IMR-90 (cell line): ENCODE data around the gene CLDN10. TPM values are rescaled to one million over a fixed set of nuclear protein-coding genes. Genes with fewer than 3 reads are reported as not detected.

Experiments
- ATAC-seq: fragments of 200-7000 bp; cut with Tn5 transposase; 2 replicates; pipeline ENCODE4 v1.9.1; 2020; ENCODE audit warnings: low read depth, mild to moderate bottlenecking, moderate library complexity
- BruUV-seq: library from RNA; stranded (reverse); fragments of 400-500 nt; replicated peaks from 2 replicates; lab custom pipeline; 2021; lab: Mats Ljungman, UMichigan
- CTCF ChIA-PET: fragments of 300-600 bp; formaldehyde crosslinking; extraction: SDS; loops from one replicate; lab custom pipeline; 2021; ENCODE audit warnings: antibody characterized with exemption; lab: Yijun Ruan, JAX
- POLR2A ChIA-PET: fragments of 300-600 bp; sonication (Branson Sonifier 250); formaldehyde crosslinking; loops from one replicate; lab custom pipeline; 2022; ENCODE audit warnings: antibody characterized with exemption; ENCODE audit not compliant: unreplicated experiment; lab: Charles Lee
- DNase-seq: peaks from one replicate; pipeline ENCODE4 v3.0.0; 2013
- H2AFZ ChIP-seq: replicated peaks from 2 replicates; pipeline ENCODE3; 2013; ENCODE audit warnings: low read length, mild to moderate bottlenecking; ENCODE audit not compliant: poor library complexity
- H2AK5ac ChIP-seq: 2 replicates; pipeline ENCODE4 v1.6.1; 2013; ENCODE audit warnings: low read depth, low read length, inconsistent platforms
- H2AK9ac ChIP-seq: replicated peaks from 2 replicates; pipeline ENCODE3; 2013; ENCODE audit warnings: mild to moderate bottlenecking, low read depth, low read length, moderate library complexity; ENCODE audit not compliant: poor library complexity
- H2BK120ac ChIP-seq: 2 replicates; pipeline ENCODE4 v1.6.1; 2013; ENCODE audit warnings: low read depth, low read length, inconsistent platforms
- H2BK15ac ChIP-seq: 3 replicates; pipeline ENCODE4 v1.6.1; 2013; ENCODE audit warnings: low read depth, low read length, inconsistent platforms
- H2BK20ac ChIP-seq: 2 replicates; pipeline ENCODE4 v1.6.1; 2013; ENCODE audit warnings: low read depth, mild to moderate bottlenecking, inconsistent platforms, low read length, moderate library complexity
- H2BK5ac ChIP-seq: 2 replicates; pipeline ENCODE4 v1.6.1; 2013; ENCODE audit warnings: mild to moderate bottlenecking, low read depth, low read length, inconsistent platforms; ENCODE audit not compliant: poor library complexity, severe bottlenecking
- H3K14ac ChIP-seq: replicated peaks from 2 replicates; pipeline ENCODE4 v1.6.1; 2013; ENCODE audit warnings: low read depth, low read length, inconsistent platforms
- H3K18ac ChIP-seq: 2 replicates; pipeline ENCODE4 v1.6.1; 2013; ENCODE audit warnings: low read depth, low read length, control low read depth
- H3K23ac ChIP-seq: 2 replicates; pipeline ENCODE4 v1.6.1; 2013; ENCODE audit warnings: low read depth, low read length, inconsistent platforms
- H3K27ac ChIP-seq: 2 replicates; pipeline ENCODE4 v1.5.1; 2013; ENCODE audit warnings: mild to moderate bottlenecking, control low read depth, low read length; ENCODE audit not compliant: insufficient read depth
- H3K27me3 ChIP-seq: 2 replicates; pipeline ENCODE4 v1.6.1; 2013; ENCODE audit warnings: low read length; ENCODE audit not compliant: control insufficient read depth, insufficient read depth
- H3K36me3 ChIP-seq: 2 replicates; pipeline ENCODE4 v1.6.1; 2013; ENCODE audit warnings: low read length, mixed read lengths; ENCODE audit not compliant: control insufficient read depth, insufficient read depth
- H3K4ac ChIP-seq: 2 replicates; pipeline ENCODE4 v1.6.1; 2013; ENCODE audit warnings: low read depth, low read length, inconsistent platforms
- H3K4me1 ChIP-seq: 2 replicates; pipeline ENCODE4 v1.6.1; 2013; ENCODE audit warnings: low read length, mixed read lengths; ENCODE audit not compliant: control insufficient read depth, insufficient read depth
- H3K4me2 ChIP-seq: 2 replicates; pipeline ENCODE4 v1.6.1; 2013; ENCODE audit warnings: low read depth, mild to moderate bottlenecking, control low read depth, low read length, moderate library complexity
- H3K4me3 ChIP-seq: 2 replicates; pipeline ENCODE4 v1.5.1; 2013; ENCODE audit warnings: low read depth, mild to moderate bottlenecking, control low read depth, low read length, moderate library complexity; ENCODE audit not compliant: insufficient read depth
- H3K56ac ChIP-seq: 2 replicates; pipeline ENCODE4 v1.6.1; 2013; ENCODE audit warnings: low read length, inconsistent platforms; ENCODE audit not compliant: insufficient read depth; ENCODE audit errors: extremely low read depth
- H3K79me1 ChIP-seq, 2 experiments: 2 replicates each; pipeline ENCODE4 v1.6.1; 2013; ENCODE audit warnings: low read length in 2 of 2, inconsistent platforms in 1 of 2, low read depth in 1 of 2
- H3K9ac ChIP-seq: 2 replicates; pipeline ENCODE4 v1.6.1; 2013; ENCODE audit warnings: low read depth, low read length, control low read depth
- H3K9me1 ChIP-seq: 2 replicates; pipeline ENCODE4 v1.6.1; 2013; ENCODE audit warnings: low read length, inconsistent platforms; ENCODE audit not compliant: insufficient read depth
- H3K9me3 ChIP-seq: 2 replicates; pipeline ENCODE4 v1.6.1; 2013; ENCODE audit warnings: low read length; ENCODE audit not compliant: control insufficient read depth, insufficient read depth
- H4K20me1 ChIP-seq: 2 replicates; pipeline ENCODE4 v1.6.1; 2013; ENCODE audit warnings: low read length, inconsistent platforms; ENCODE audit not compliant: insufficient read depth
- H4K5ac ChIP-seq: 2 replicates; pipeline ENCODE4 v1.6.1; 2013; ENCODE audit warnings: mild to moderate bottlenecking, low read depth, low read length, control low read depth
- H4K8ac ChIP-seq, 2 experiments: 2 replicates each; pipeline ENCODE4 v1.6.1; 2013; ENCODE audit warnings: low read depth in 2 of 2, low read length in 2 of 2, control low read depth in 1 of 2, inconsistent platforms in 1 of 2
- H4K91ac ChIP-seq: 2 replicates; pipeline ENCODE4 v1.6.1; 2013; ENCODE audit warnings: low read depth, low read length, inconsistent platforms; ENCODE audit not compliant: insufficient read depth
- BHLHE40 ChIP-seq: fragments of 150-350 bp; IDR thresholded peaks from 2 replicates; pipeline ENCODE4 v1.6.1; 2016; ENCODE audit warnings: mild to moderate bottlenecking, low read depth, low read length
- CEBPB ChIP-seq: IDR thresholded peaks from 2 replicates; pipeline ENCODE4 v1.6.1; 2012; ENCODE audit warnings: low read depth, low read length, improper control_type of control experiment
- CHD1 ChIP-seq: IDR thresholded peaks from 2 replicates; pipeline ENCODE4 v1.6.1; 2012; ENCODE audit warnings: low read depth, low read length, improper control_type of control experiment
- CTCF ChIP-seq: conservative IDR thresholded peaks from 2 replicates; pipeline ENCODE4 v1.5.1; 2012; ENCODE audit warnings: mild to moderate bottlenecking, low read depth, low read length, improper control_type of control experiment
- ELK1 ChIP-seq: fragments of 150-350 bp; IDR thresholded peaks from 2 replicates; pipeline ENCODE4 v1.6.1; 2016; ENCODE audit warnings: low read depth, mild to moderate bottlenecking, low read length, moderate library complexity, borderline replicate concordance
- FOS ChIP-seq: fragments of 150-350 bp; IDR thresholded peaks from 2 replicates; pipeline ENCODE4 v1.6.1; 2016; ENCODE audit warnings: low read depth, low read length
- MAFK ChIP-seq: IDR thresholded peaks from 2 replicates; pipeline ENCODE4 v1.6.1; 2012; ENCODE audit warnings: low read depth, low read length, improper control_type of control experiment
- MAZ ChIP-seq: IDR thresholded peaks from 2 replicates; pipeline ENCODE4 v1.6.1; 2012; ENCODE audit warnings: low read depth, mild to moderate bottlenecking, low read length, improper control_type of control experiment, moderate library complexity, borderline replicate concordance
- MXI1 ChIP-seq: IDR thresholded peaks from 2 replicates; pipeline ENCODE4 v1.6.1; 2012; ENCODE audit warnings: low read depth, mild to moderate bottlenecking, low read length, moderate library complexity, borderline replicate concordance
- NFE2L2 ChIP-seq: fragments of 150-350 bp; IDR thresholded peaks from 2 replicates; pipeline ENCODE4 v1.6.1; 2016; ENCODE audit warnings: low read depth, mild to moderate bottlenecking, low read length
- POLR2A ChIP-seq: IDR thresholded peaks from 2 replicates; pipeline ENCODE4 v1.6.1; 2012; ENCODE audit warnings: mild to moderate bottlenecking, low read depth, low read length
- RAD21 ChIP-seq: IDR thresholded peaks from 2 replicates; pipeline ENCODE4 v1.6.1; 2012; ENCODE audit warnings: low read length, improper control_type of control experiment
- RCOR1 ChIP-seq: IDR thresholded peaks from 2 replicates; pipeline ENCODE4 v1.6.1; 2012; ENCODE audit warnings: mild to moderate bottlenecking, low read length, improper control_type of control experiment; ENCODE audit not compliant: insufficient replicate concordance
- RFX5 ChIP-seq: IDR thresholded peaks from 2 replicates; pipeline ENCODE4 v1.8.0; 2012; ENCODE audit warnings: low read depth, mild to moderate bottlenecking, low read length, moderate library complexity
- SMC3 ChIP-seq: fragments of 150-350 bp; IDR thresholded peaks from 2 replicates; pipeline ENCODE4 v1.6.1; 2016; ENCODE audit warnings: low read depth, mild to moderate bottlenecking, antibody characterized with exemption, low read length, moderate library complexity
- USF2 ChIP-seq: fragments of 150-350 bp; IDR thresholded peaks from 2 replicates; pipeline ENCODE4 v1.6.1; 2017; ENCODE audit warnings: mild to moderate bottlenecking, antibody characterized with exemption, low read length, low read depth
- WGBS, 2 experiments: methylation state at CpG; one replicate each; pipeline versions ENCODE4 v1.1.5 to v1.1.7; 2013; ENCODE audit warnings: missing lambda C conversion rate in 2 of 2; ENCODE audit not compliant: insufficient read length in 1 of 2; ENCODE audit errors: extremely low coverage in 2 of 2; 5-methylcytosine and 5-hydroxymethylcytosine counted together
- dilution Hi-C: fragments of 300-500 bp; cut with HindIII; formaldehyde crosslinking; loops from one replicate; pipeline ENCODE4 v1.14.3; 2018; ENCODE audit warnings: low sequenced_read_pairs; ENCODE audit not compliant: unreplicated experiment
- in situ Hi-C: fragments of 300-500 bp; cut with MboI; formaldehyde crosslinking; loops from 3 replicates; pipeline ENCODE4 v1.14.3; 2019; ENCODE audit warnings: low sequenced_read_pairs, inconsistent platforms, mixed read lengths
- intact Hi-C: fragments of 100-400 bp; cut with micrococcal nuclease; formaldehyde crosslinking; loops from 2 replicates; pipeline ENCODE4 v1.10.0; 2022
- polyA plus RNA-seq, 3 experiments: library from polyadenylated mRNA; depleted of rRNA; stranded (reverse); fragments of >200 nt; gene quantifications; 2 replicates each; pipeline ENCODE4 v1.2.3, GENCODE V29; 2012; ENCODE audit warnings: low replicate concordance in 1 of 3
- total RNA-seq: library from RNA; depleted of rRNA; stranded (reverse); fragments of >200 nt; gene quantifications from 2 replicates; pipeline ENCODE4 v1.2.3, GENCODE V29; 2012

CLDN10 gene
- total and polyA plus RNA-seq, 2 of the 4 experiments (the other 2 are of a cell fraction), result not detected

GRCh38 chr13:95527955-95528354, 24.6 kb upstream of the CLDN10 start:
- TF ChIP-seq NFE2L2 (no peak), RCOR1 (no peak), POLR2A (no peak), MXI1 (no peak), MAZ (no peak), BHLHE40 (no peak), RFX5 (no peak), MAFK (no peak), CTCF (no peak), FOS (no peak), CHD1 (no peak), CEBPB (no peak), USF2 (no peak), SMC3 (no peak), ELK1 (no peak), RAD21 (no peak)
- Histone ChIP-seq H3K4me3 (no peak overlapping the region), H2AK9ac (no peak overlapping the region), H3K9ac (no peak overlapping the region), H3K27ac (no peak overlapping the region), H3K4me1 (peaks cover 2% of the 10 kb centered on the region; the same call in 1 of the 2 replicates), H4K8ac (no peak overlapping the region), H4K20me1 (no peaks in the 10 kb centered on the region), H2BK120ac (no peak overlapping the region), H4K5ac (no peak overlapping the region), H3K4ac (no peak overlapping the region), H2AK5ac (no peak overlapping the region), H3K4me2 (no peak overlapping the region), H3K27me3 (peaks cover 2% of the 10 kb centered on the region; the same call in 1 of the 2 replicates), H3K14ac (no peak overlapping the region), H4K91ac (no peak overlapping the region), H2BK20ac (no peak overlapping the region), H2BK5ac (no peak overlapping the region), H3K79me1 (no peaks in the 10 kb centered on the region), H3K56ac (no peak overlapping the region), H3K9me3 (no peaks in the 10 kb centered on the region), H3K9me1 (no peaks in the 10 kb centered on the region), H2AFZ (no peak overlapping the region), H3K36me3 (no peaks in the 10 kb centered on the region), H3K23ac (no peak overlapping the region), H2BK15ac (no peak overlapping the region), H3K18ac (no peak overlapping the region)
- intact Hi-C loops, result no loop called here
- ATAC-seq, result no peak
- dilution Hi-C loops, result no loop called here
- DNase-seq, result no peak
- BruUV-seq, result no TSS peak
- POLR2A ChIA-PET, result no interaction called here
- CTCF ChIA-PET, result interaction anchor here (1.3 kb wide), 1 partner anchor 10 kb away, joined by 4 read pairs; no protein-coding TSS in a partner anchor
- in situ Hi-C loops, result no loop called here
- no CpG with 5 or more reads among the region's 1 CpG for WGBS, 2 experiments
